Measurements from ENCODE around the gene LRRC28.
"Not testable (repeated sequence)": the region's sequence is repeated elsewhere in the genome, so short reads cannot be mapped to it uniquely, and the experiment has no call there.

Gene LRRC28

DNA sequence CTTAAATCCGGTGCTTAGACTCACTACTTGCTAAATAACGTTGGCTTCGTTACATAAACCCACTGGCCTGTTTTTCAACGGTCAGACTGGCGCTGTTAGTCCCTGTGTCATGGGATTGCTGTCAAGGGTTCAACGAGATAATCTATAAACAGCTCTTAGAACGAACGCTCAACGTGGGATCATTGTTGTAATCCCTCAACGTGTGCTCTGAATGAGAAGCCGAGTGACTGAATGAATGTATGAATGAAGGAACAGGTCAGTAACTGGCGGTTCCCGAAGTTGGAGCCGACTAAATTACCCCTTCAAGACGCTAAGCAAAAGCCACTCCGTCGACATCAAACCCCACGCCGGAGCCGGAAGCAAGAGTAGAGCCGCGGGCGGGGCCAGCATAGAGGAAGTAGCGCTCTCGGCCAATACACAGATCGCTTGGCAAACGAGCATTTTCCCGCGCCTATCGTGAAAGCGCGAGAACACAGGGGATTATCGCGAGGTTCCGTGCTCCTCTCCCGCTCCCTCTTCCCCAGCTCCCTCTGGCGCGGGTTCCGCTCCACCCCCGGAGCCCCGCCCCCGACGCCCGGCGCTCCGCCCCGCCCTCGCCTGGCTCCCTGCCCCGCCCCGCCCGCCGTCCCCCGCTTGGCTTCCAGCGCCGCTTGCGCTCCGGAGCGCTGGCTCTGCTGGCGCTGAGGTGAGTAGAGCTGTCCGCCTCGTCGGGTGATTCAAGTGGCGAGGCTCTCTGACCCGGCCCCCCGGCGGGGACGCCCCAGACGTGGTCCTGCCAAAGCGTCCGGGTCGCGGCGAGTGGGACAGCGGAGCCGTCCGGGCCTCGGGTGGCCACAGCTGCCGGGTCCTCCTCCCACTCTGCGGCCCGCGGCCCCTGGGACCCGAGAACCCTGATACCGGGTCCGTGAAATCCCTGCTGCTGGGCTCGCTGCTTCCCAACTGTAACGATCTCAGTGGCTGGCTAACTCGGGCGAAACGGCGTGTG lies at the start of gene LRRC28:
Gene LRRC28, plus strand, starts transcription at position 625 of the 985 bp plus-strand sequence. CDS start 4,477 bp downstream, outside the sequence.
- DNase-seq, result peak; percentile 99

GRCh38 chr15:99202176-99202552 lies 49.1 kb upstream of the LRRC28 start:
- no peak for DNase-seq

GRCh38 chr15:99207672-99208071 lies 43.6 kb upstream of the LRRC28 start:
- no peak for DNase-seq

DNA sequence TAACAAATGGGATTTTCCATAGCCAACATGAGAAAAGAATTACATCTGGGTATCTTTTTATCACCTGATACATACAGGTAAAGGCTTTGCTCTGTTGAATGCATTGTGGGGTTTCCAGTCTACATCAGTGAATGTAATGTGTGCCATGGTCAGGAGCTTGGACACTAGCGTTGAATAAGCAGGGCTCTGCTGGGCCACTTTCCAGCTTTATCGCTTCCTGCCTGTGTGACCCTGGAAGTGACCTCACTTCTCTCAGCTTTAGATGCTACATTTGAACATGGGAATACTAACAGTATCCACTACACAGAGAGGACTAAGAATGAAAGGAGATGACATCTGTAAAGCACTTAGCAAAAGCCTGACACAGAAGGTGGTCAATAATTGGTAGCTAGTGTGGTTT lies 42.0 kb upstream of the LRRC28 start:
- DNase-seq, result no peak

GRCh38 chr15:99210334-99210733 lies 40.9 kb upstream of the LRRC28 start:
- no peak for DNase-seq

- no peak for DNase-seq
Observed at GRCh38 chr15:99211926-99212325, 39.4 kb upstream of the LRRC28 start.

- peak; percentile 26 for DNase-seq
Observed at GRCh38 chr15:99212406-99212805, 38.9 kb upstream of the LRRC28 start.

GRCh38 chr15:99213187-99213811 lies 38.0 kb upstream of the LRRC28 start:
- DNase-seq, result peak; percentile 57

DNA sequence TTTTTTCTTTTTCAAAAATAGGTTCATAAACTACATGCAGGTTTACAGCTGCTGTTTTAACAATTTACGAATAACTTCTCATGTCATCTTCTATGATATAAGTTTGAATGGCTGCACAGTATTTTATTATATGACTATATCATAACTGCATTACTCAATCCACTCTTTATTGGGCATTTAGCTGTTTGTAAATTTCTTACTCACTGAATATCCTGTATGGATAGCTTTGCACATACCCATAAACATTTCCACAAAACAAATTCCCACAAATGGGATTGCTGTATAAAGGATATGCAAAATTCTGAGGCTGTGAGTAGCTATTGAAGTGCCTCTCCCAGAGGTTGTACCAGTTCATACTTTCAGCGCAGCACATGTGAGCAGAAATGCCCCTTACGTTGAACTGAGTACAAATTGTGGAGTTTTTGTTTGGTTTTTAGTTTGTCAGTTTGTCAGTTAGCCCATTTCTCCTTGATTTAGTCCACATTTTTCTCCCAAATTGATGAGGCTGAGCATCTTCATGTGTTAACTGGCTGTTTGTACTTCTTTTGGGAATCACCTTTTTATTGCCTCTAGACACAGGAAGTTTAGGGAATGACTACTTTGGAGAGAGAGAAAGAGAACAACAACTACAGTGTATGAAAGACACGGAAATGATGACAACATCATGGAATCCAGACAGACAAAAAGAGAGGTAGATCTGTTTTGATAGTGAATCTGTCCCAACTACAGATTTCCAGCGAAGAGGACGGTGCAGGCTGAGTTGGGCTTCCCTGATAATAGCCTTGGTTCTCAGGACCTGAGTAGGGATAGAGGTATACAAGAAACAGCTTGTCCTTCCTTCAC lies 26.7 kb upstream of the LRRC28 start:
- no peak for DNase-seq

- DNase-seq, result no peak
Observed at GRCh38 chr15:99226802-99227201, 24.5 kb upstream of the LRRC28 start.

DNA sequence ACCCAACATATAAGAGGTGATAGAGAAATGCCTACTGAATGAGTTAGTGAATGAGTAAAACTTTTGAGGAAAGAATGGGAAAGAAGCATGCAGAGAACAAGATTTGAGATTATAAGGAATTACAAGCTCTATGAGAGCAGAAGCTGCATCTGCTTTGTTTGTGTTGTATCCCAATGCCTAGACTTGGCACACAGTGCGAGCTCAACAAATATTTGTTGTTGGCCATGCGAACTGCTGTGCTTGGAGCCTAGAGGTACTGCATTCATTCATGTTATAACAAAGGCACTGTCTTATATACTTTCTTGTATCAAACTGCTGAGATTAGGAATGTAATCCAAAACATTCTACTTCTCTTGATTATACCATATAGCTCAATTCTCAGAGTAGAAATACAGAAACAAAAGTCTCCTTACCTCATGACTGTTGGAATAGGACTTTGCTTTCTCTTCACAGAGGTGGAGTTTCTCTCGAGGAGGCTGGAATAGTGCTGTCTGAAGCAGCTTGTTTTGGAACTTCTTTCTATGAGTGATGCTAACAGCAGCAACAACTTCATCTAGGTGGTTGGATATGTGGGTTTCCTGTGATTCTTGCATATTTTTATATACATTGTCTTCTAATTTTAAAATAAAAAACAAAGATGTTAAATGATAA lies 23.0 kb upstream of the LRRC28 start:
- no peak for DNase-seq

GRCh38 chr15:99230867-99231266 lies 20.4 kb upstream of the LRRC28 start:
- DNase-seq, result no peak

- DNase-seq, result no peak
Observed at GRCh38 chr15:99232740-99233139, 18.5 kb upstream of the LRRC28 start.

GRCh38 chr15:99234160-99234559 lies 17.1 kb upstream of the LRRC28 start:
- not testable (repeated sequence) for DNase-seq

GRCh38 chr15:99238849-99239248 lies 12.4 kb upstream of the LRRC28 start:
- DNase-seq, result no peak

- no peak for DNase-seq
Observed at GRCh38 chr15:99239545-99240198, 11.6 kb upstream of the LRRC28 start.

GRCh38 chr15:99241752-99242151 lies 9.5 kb upstream of the LRRC28 start:
- no peak for DNase-seq

- DNase-seq, result no peak
Observed at GRCh38 chr15:99244306-99244705, 7.0 kb upstream of the LRRC28 start.

DNA sequence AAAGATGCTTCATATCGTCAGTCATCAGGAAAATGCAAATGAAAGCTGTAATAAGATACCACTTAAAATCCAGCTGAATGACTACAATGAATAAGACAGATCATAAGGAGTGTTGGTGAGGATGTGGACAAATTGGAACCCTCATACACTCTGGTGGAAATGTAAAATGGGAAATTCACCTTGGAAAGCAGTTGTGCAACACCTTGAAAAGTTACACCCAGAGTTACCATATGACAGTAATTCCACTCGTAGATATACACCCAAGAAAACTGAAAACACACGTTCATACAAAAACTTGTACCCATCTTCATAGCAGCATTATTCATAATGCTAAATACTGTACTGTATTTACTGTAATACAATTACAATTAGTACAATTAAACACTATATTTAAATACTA lies 4.2 kb upstream of the LRRC28 start:
- DNase-seq, result no peak

DNA sequence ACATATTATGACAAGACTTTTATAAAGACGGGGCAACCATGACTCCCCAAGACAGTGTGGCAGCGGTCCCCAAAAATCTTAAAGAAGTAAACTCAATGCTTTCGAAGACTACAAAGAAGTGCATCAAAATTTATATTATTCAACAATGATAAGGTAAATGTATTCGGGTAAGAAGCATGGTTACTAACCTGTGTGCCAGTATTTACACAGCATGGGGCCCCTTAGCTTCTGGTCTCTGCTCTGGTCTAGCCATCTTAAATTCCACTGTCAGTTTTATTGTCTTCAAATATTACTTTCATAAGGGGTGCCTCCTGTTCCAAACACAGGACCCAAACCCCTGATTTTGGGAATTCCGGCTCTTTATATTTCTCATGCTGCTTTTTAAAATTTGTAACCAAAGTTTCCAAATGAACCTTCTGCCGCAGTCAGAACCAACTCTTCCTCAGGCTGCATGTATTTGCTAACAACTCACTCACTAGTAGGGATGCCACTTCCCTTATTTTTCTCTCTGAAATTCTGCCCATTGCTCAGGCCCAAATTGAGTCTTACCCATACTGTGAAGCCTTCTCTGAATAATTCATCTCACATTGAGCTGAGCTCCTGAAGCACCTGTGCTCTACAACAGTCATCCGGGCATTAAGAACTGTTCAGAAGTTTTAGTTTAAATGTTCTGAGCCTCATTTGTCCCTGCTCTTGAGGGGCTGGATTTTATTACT lies 3.1 kb upstream of the LRRC28 start:
- DNase-seq, result no peak

GRCh38 chr15:99249270-99249841 lies 1.9 kb upstream of the LRRC28 start, which contains the start of gene TTC23:
TSS of gene TTC23 (minus strand) at chr15:99249581. CDS start at chr15:99228712, 20,869 bp downstream.
- DNase-seq, result peak; percentile 90
